Medulla oblongata (tissue), 1 donor: ENCODE results near the gene FSIP1.

ENCODE experiments used
- DNase-seq: peaks from one replicate; pipeline ENCODE4 v3.0.0-alpha.2; 2015; ENCODE audit errors: extremely low spot score

FSIP1 gene

DNA sequence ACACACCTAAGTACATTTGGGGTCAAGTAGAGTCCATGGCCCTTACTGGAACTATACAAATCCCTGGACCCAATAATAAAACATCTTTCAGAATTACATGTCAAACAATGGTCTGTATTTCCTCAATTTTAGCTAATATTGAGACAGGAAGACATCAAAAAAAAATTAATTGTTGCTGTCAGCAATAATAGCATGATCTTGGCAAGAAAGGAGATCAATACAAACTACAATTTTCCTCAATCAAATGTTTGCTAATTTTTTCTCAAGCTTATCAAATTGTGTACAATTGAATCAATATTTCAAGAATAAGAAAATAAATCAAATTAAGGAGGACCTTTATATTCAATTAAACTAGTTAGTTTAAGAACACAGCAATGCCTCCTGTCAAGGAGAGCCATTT is 62.6 kb downstream of the FSIP1 start:
- no peak for DNase-seq

- DNase-seq, result no peak
Observed at GRCh38 chr15:39719109-39719508, 63.5 kb downstream of the FSIP1 start.

GRCh38 chr15:39717134-39717533 is 65.5 kb downstream of the FSIP1 start:
- no peak for DNase-seq

- DNase-seq, result no peak
Observed at GRCh38 chr15:39714251-39714650, 68.4 kb downstream of the FSIP1 start.

- DNase-seq, result no peak
Observed at GRCh38 chr15:39713846-39714245, 68.8 kb downstream of the FSIP1 start.

- no peak for DNase-seq
Observed at GRCh38 chr15:39710681-39711080, 72.0 kb downstream of the FSIP1 start.

DNA sequence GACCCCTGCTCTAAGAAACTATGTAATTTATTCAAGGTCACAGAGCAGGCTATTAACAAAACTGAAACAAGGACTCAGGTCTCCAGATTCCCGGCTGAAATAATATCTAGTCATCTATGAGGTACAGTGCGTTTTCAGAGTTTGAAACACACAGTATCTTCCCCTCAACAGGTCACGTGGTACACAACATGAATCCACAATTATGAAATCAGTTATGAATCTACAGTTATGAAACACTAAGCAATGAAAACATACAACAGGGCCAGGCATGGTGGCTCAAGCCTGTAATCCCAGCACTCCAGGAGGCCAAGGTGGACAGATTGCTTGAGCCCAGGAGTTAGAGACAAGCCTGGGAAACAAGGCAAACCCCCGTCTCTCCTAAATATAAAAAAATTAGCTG is 72.7 kb downstream of the FSIP1 start:
- DNase-seq, result no peak

DNA sequence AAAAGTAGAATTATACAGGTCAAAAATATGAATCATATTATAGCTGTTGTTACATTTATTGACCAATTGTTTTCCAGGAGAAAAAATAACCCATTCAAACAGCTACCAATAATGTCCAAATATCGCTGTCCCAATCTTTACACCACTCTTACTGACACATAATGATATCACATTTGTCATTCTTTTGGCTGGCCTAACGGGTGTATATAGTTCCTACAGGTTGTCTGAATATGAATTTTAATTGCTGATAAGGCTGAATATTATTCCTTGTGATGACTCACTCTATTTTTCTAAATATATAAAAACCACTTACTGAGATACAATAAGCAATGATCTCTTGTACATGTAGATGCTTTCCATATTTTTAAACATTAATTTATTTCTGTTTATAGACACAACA is 76.4 kb downstream of the FSIP1 start:
- no peak for DNase-seq

GRCh38 chr15:39704689-39705088 is 78.0 kb downstream of the FSIP1 start:
- peak; percentile 33 for DNase-seq

DNA sequence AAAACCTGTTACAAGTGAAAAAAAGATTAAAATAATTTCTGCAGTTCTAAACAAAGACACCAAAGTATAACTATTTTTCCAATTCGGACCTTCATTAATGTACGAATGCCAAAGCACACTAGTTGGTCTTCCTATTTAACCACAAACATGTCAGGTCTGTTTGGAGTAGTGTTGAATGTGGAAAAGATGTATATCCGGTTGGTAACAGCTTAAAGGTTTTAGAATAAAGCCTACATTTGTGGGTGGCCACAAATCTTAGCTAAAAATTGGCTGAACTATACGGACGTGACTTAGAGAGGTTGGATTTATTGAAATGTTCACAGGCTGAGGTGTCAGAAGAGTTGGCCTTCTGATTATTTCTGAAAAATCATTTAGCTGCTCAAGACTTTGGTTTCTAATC is 78.4 kb downstream of the FSIP1 start:
- no peak for DNase-seq

DNA sequence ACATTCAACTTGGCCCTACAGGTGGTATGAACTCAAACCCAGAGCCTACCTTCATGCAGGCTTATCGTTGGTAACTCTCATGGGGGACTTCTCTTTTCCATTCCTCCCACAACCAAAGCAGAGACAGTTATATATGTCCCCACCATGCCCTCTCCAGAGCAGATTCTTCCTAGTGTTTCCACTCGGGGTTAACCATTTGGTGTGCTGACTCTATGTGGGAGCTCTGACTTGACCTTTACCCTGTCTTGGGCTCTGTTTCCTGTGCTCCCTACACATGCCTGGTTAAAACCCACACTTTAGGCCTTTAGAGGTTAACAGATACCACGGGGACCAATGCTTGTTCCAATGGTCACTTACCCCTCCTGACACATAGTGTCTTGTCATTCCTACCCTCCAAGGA is 80.7 kb downstream of the FSIP1 start:
- DNase-seq, result no peak

- DNase-seq, result no peak
Observed at GRCh38 chr15:39700375-39700700, 82.3 kb downstream of the FSIP1 start.

- DNase-seq, result no peak
Observed at GRCh38 chr15:39699516-39700374, 82.9 kb downstream of the FSIP1 start.

- no peak for DNase-seq
Observed at GRCh38 chr15:39698444-39699390, 83.9 kb downstream of the FSIP1 start.

DNA sequence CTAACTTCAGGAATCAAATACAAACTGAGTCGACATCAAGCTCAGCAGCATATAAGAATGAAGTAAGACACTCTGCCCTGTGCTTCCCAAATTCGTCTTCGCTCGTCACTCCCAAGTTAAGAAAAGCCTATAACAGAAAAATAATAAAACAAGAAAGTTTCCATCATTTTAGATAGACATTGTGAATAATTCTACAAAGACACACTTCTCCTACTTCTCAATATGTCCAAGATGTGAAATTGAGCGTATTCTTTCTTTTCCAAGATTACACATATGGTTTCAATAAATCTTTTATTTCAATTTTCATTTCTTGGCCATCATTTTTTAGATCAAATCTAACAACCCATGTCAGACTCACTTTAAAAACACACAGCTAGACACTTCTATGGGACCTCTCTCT is 85.1 kb downstream of the FSIP1 start:
- no peak for DNase-seq

DNA sequence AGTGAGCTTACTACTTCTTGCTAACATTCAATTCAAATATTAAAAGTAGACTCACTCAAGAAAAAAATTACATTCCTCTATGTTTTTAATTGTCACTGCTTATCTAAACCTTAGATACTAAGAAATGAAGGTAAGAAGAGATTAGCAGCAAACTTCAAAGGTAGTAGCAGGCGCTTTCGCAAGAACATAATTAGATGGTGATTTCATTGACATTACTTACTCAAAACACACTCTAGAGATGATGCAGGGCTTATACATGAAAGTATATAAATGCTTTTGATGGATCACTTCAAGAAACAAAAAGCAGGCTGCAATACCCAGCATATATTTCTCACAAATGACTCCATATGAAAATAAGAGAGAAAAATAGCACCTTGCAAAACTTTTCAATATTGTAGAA is 86.8 kb downstream of the FSIP1 start:
- DNase-seq, result no peak

- peak; percentile 78 for DNase-seq
Observed at GRCh38 chr15:39692356-39693327, 90.0 kb downstream of the FSIP1 start.

- peak; percentile 67 for DNase-seq
Observed at GRCh38 chr15:39690881-39691634, 91.6 kb downstream of the FSIP1 start.

- DNase-seq, result no peak
Observed at GRCh38 chr15:39687965-39688364, 94.7 kb downstream of the FSIP1 start.

DNA sequence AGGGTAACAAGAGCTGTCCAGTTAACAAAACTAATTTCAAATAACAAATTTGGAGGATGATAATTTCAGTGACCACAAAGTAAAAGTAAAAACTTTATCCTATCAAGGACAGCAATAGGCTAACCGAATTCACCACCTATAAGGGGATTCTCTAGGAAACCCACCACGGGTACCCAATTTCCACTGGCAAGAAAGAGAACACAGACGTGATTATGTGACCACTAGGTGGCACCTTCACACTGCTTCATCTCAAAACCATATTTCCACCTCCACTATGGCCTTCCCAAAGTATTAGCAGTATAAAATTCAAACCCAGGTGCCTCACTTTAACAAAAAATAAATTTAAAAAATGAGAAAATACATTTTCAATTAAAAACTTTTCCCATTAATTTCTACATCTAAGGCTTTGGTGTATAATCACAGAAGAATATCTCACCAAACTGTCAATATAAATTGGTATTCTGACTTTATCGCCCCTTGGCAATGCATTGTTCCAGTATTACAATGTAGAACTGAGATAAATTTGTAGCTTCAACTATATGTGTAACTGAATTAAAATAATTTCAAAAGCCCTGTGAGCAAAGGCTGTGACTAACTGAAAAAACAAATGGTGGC is 96.5 kb downstream of the FSIP1 start:
- DNase-seq, result peak; percentile 72
